IPS-NIHi11 (cell line): Measurements from ENCODE around the gene ZNF385B.

Experiments used
- DNase-seq: peaks from one replicate; pipeline ENCODE4 v3.0.0; 2012; ENCODE audit warnings: mixed read lengths, low spot score

Gene ZNF385B

DNA sequence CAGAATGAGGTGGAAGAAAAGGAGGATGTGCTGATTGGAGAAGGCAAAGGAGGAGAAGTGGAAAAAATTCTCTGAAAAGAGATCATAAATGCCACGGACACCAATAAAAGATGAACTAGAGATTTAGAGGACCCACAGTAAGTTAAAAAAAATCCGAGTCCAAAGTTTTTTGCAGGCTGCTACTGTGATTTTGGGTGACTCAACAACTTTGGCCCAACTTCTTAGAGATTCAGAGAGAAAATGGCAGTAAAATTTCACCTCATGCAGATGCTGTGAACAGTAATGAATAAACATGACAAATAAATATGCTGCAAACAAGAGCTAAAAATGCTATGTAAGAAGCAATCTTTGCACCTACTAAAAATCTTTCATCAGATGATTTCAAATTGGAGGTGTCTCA lies 419.9 kb downstream of the ZNF385B start:
- DNase-seq = no peak

DNA sequence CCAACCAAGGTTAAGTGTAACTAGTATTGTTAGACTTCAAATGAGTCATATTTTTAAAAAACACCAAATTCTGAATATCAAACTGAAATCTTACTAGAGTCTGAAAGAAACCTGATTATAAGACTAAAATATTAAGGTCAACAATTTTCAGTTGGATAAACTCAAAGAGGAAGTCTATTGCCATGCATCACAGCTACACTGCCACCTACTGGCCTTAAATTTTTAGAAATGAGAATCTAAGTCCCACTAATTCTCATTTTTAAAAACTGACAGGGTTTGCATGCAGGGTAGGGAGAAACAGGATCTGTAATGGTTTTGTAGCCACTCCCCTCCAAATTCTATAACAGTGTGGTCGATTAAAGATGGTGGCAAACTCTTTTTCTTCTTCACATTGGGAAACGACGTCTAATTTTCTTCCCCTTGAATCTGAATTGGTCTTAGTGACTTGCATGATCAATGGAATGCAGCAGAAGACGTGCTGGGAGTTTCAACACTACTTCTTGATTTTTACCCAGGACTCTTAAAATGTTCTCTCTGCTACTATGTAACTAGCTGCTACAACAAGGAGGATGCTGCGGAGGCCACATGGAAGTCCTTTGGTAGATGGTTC lies 420.7 kb downstream of the ZNF385B start:
- no peak for DNase-seq

DNA sequence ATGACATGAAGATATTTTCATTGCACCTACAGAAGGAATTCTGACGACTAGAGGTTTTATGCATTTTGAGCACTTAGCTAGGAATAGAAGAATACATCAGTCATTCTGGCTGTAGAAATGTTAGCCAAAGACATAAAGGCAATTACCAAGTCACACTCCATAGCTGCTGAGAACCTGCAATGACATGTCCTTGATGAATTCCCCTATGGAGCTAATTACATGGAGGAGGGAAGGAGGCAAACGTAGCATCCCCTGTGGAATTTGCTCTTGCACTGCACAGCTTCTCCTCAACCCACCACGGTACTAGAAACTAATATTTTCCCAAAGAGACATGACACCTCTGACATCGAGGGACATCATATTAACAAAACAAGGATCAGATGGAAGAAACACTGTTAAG lies 422.8 kb downstream of the ZNF385B start:
- DNase-seq = no peak

DNA sequence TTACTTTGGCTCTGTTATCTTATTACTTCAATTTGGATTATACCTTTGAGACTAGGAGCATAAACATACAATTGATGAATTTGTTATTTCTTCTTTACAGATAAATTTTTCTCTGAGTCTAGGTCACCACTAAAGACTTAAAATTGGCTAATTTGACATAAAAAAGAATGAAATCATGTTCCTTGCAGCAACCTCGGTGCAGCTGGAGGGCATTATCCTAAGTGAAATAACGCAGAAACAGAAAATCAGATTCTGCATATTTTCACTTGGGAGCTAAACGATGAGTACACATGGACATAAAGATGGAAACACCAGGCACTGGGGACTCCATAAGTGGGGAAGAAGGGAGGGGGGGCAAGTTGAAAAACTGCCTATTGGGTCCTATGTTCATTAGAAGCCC lies 424.0 kb downstream of the ZNF385B start:
- DNase-seq = no peak

DNA sequence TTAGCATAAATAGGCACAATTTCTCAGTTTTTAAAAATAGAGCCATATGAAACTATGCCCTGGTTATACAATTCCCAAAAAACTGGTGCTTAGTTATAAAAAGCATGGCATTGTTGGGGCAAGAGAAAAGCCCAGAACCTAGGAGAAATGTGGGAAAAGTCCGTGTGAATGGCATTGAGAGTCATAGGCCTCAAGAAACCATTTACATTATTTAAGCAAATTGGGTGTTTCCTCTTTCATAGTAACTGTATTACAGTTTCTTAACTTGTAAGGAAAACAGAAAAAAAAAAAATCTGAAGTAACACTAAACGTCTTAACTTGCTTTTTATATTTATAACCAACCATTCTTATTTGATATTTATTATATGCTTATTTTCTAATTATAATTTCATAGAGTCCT lies 425.8 kb downstream of the ZNF385B start:
- DNase-seq = no peak

DNA sequence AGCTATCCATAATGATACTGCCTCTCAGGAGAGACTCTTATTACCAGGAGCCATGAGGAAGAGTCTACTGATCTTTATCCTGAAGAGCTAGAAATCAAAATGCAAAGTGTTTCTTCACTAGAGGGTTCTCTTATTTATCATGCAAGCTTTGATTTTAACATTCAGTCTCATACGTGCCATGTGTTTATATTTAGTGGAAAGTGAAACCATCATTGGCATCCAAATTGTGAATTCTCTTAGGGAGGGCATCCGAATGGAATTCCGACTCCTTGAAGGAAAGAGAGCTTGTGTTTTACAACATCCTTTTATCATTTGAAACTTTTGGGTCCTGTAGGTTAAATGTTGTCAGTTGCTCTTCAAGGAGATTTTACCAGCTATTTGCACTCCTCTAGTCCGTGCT lies 426.4 kb downstream of the ZNF385B start:
- no peak for DNase-seq

DNA sequence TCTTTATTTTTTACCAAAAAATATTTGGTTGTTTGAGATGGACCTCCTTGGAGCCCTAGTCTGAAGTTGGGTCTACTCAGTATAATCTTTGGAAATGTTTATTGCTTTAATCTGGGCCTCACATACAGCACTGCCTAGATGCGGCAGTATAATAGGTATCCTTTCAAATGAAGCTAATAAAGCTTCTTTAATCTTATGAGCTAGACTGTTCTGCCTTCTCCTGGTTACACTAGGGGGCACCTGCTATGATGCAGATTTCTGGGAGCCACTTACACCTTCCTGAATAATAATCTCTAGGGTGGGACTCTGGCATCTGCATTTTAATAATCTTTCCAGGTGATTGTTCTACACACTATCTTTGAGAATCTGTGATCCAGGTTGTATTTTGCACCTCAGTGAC lies 427.1 kb downstream of the ZNF385B start:
- DNase-seq = no peak

DNA sequence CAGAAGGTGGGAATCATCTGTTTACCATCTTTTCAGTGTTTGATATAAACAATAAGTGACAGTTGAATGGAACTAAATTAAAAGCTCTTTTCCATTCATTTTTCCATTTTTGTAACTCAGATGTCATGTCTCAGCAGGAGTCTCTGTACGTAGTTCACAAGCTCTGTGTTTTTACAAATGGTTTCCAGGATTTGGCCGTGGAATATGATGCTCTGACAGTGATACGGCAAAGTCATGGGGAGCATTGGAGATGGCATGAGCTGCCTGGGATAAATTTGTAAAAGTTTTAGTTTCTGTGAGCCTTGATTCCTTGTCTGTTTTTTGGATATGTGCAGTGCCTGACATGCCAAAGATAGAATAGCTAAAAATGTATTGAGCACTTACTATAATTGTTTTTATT lies 428.7 kb downstream of the ZNF385B start:
- no peak for DNase-seq

DNA sequence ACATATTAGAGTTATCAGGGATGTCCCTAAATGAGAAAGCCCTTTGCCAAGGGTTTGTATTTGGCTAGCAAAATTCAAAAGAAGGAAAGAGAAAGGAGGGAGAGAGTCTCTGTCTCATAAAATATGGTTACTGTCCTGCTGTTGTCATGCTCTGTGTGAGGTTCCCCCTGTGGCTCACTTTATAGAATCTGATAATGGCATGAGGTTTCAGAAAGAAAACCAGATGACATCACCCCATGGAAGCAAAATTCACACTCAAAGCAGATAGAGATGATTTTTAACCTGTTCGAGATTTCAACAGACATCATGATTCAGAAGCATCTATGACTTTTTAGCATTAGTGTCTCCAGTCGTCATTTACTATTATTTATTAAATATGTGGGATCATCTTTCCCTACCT lies 431.8 kb downstream of the ZNF385B start:
- DNase-seq = no peak

DNA sequence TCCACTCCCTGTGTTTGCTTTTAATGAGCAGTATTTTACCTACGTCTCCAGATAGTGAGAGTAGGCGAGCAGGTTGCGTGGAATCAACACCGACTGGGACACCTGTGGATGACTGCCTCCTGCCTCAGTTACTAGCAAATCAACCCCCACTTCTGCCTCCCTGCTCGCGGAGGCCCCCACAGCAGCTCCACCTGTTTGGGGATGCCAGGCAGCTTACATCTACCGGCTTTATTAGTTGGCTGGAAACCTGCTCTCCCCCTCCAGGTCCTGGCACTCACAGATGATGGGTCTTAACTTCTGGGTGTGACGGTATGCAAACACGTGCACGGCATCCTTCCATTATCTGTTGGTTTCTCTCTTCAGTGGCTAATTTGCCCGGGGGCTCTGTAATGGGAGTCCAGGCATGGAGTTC lies 432.3 kb downstream of the ZNF385B start:
- no peak for DNase-seq

DNA sequence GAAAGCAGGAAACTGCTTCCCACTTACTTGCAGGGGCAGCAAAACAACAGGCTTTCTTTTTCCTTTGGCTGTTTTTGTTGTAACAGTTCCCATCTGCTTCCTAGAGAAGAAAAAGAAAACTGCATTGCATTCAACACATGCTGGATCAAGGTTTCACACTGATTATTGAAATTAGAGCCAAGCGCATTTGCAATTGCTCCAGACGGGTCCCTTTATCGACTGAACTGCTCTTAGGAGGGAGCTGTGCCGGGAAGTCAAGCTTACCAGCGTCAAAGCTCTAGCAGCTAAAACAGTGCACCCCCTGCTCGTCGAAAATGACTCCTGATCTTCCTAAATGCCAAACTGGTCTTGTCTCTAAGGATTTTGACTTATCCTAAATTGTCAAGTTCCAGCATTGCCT lies 432.8 kb downstream of the ZNF385B start:
- no peak for DNase-seq

DNA sequence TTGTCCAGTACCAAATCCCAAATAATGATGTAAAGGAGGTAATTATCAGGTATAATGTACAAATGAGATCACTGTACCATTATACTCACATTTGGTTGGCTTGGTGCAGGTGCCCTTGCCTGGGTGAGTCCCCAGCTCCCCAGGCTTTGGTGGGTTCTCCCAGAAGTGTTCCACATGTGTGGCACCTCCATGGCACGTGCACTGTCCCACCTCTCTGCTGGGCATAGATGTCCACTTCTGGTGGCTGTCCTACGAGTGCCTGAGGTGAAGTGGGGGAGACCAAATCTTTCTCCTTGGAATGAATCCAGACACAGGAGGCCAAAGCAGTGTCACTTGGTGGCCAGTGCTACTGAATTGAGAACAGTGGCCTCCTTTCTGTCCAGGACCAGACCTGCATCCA lies 434.3 kb downstream of the ZNF385B start:
- DNase-seq = no peak

DNA sequence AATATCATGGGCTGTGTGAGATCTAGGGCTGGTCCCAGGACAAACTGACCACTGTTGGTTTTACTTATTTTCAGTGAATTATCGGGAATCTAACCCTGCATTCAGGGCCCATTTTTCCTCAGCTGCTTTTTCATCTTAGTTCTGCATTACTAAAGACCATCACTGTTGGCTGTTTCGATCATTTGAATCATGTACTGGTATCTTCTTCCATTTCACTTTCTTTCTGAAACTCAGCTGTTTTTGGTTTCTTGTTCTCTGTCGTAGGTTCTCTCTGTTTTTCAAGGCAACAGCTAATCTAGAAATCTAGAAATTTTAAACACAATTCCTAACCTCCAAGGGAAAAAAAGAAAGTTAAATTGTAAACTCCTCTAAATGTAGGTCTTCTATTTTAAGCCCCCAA lies 436.8 kb downstream of the ZNF385B start:
- DNase-seq = no peak

DNA sequence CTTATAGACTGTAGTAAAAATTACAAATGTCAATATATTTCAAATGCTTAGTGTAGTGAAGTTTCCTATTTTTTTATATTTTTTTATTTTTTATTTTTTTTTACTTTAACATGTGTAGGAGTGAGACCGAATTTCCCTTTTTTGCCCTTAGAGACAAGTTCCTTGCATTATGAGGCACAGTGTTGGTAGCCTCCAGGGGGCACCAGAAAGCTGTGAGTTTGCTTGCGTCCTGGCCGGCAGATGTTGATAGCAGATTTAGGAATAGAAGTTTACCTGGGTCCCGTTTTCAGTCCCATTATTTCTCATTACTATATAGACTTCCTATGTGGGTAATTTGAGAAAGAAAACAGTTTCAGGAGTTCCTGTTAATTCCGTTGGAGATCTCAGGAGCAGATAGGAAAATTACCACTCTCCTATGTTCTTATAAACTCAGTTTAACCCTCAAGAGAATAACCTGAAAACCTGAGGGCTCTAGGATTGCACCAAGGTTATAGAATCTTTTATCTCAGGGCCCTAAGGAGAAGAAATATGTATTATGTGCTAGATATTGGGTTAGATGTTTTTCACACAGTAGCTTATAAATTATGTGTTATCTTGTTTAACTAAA lies 439.3 kb downstream of the ZNF385B start:
- peak; percentile 51 for DNase-seq

DNA sequence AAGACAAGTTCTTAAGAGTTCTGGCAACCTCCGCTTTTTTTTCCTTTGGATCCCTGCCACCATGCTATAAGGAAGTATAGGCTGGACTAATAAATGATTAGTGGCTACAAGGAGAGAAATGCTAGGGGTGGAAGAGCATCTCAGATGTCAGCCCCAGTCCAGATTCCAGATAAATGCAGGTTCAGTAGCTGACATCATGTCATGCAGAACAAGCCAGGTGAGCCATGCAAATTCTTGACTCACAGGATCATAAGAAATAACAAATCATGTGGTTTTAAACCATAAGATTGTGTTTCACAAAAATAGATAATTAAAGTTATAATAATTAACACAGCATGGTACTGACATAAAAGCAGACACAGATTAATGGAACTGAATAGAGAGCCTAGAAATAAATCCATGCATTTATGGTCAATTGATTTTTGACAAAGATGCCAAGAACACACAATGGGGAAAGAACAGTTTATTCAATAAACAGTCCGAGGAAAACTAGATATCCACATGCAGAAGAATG lies 443.9 kb downstream of the ZNF385B start:
- DNase-seq = no peak

DNA sequence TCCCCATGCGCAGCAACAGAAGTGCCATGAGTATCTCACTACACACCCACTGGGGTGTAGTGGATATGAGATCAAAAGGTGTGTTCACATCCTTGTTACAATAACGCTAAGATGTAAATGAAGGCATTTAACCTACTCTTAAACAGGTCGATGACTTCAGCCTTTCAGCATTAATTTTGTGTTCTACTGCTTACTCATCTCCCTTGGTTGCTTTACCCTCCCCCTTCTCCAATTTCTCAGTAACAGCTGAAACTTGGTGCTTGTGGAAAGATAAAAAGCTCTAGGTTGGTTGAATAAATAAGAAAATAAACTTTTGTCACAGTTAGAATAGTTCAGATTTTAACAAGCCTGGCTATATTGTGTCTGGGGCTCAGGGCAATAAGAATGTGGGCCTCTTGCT lies 449.3 kb downstream of the ZNF385B start:
- DNase-seq = no peak

DNA sequence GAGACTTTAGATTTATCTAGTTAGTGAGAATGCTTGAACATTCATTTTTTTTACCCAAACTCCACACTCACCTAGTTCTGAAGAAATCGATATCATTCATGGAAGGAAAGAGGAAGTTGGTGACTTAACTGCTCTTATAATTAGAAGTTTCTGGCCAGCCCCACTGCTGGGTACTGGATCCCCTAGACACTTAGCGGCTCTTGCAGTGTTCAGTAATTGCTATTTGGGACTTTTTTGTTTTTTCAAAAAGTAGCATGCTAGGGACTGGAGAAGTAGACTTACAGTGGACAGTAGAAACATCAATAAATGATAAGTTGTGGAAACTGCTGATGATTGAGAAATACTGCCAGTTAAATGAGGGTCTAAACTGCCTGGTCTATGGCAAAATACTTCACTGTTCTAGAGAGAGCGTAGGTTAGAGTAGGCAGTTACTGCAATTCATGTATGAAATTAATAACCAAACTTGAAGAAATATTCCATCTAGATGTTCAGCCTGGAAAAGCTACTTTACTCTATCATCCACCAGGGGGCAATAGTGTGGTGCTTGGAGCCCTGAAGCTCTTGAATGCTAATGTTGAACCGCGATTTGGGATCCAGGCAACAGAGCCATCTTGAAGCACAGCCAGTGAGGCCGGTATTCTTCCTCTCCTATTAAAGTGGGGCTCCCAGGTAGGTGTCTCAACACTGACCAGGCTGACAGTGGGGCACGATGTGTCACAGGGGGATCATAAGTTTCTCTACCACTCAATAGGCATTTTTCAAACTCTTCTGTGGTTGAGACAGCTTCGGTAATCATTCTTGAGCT lies 450.7 kb downstream of the ZNF385B start:
- DNase-seq = peak; percentile 69

DNA sequence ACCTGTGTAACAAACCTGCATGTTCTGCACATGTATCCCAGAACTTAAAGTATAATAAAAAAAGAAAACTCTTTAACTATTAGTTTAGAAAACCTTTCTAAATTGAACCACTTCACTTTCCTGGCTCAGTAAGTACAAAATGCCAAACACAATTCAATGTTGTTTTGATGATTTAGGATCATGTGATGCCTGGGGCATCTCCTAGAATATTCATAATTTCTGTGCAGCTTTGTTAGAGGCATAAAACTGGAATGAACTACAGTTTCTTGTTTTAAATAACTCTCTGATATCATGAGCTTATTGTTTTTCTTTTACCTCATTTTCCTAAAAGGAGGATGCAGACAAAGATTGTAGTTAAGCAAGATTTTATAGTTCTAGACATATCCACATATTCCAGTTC lies 457.8 kb downstream of the ZNF385B start:
- DNase-seq = no peak

DNA sequence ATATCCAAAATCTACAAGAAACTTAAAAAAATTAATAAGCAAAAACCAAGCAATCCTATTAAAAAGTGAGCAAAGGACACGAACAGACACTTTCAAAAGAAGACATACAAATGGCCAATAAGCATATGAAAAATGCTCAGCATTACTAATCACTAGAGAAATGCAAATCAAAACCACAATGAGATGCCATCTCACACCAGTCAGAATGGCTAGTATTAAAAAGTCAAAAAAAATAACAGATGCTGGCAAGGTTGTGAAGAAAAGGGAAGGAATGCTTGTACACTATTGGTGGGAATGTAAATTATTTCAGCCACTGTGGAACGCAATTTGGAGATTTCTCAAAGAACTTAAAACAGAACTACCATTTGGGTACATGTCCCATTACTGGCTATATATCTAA lies 467.9 kb downstream of the ZNF385B start:
- DNase-seq = no peak
